ENCODE data around the gene SLC38A9.

The SLC38A9 gene

DNA sequence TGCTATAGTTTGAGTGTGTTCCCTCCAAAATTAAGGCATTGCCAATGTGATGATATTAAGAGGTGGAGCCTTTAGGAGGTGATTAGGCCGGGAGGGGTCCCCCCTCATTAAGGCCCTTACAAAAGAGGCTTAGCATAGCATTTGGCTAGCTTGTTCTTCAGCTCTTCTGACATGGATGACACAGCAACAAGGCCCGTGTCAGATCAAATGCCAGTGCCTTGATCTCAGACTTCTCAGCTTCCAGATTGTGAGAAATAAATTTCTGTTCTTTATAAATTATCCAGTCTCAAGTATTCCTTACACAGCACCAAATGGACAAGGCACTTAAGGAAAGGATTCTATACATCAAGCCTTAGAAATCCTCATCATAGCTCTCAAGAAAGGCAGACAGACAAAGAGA lies 31.8 kb downstream of the SLC38A9 start:
- no peak overlapping the region for H3K4me3 ChIP-seq (ENCODE audit: low read depth, low read length)
- DNase-seq (ENCODE audit: low read depth), result no peak
- TF ChIP-seq, protein P1, sequence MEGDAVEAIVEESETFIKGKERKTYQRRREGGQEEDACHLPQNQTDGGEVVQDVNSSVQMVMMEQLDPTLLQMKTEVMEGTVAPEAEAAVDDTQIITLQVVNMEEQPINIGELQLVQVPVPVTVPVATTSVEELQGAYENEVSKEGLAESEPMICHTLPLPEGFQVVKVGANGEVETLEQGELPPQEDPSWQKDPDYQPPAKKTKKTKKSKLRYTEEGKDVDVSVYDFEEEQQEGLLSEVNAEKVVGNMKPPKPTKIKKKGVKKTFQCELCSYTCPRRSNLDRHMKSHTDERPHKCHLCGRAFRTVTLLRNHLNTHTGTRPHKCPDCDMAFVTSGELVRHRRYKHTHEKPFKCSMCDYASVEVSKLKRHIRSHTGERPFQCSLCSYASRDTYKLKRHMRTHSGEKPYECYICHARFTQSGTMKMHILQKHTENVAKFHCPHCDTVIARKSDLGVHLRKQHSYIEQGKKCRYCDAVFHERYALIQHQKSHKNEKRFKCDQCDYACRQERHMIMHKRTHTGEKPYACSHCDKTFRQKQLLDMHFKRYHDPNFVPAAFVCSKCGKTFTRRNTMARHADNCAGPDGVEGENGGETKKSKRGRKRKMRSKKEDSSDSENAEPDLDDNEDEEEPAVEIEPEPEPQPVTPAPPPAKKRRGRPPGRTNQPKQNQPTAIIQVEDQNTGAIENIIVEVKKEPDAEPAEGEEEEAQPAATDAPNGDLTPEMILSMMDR (IDR thresholded peaks at IDR 0.05; ENCODE audit: insufficient read depth, low read depth, low read length, missing control alignments), result no peak

GRCh38 chr5:55679556-55679955 lies 32.6 kb downstream of the SLC38A9 start:
- TF ChIP-seq, protein P1 (IDR thresholded peaks at IDR 0.05; ENCODE audit: insufficient read depth, low read depth, low read length, missing control alignments), result no peak
- no peak for DNase-seq (ENCODE audit: low read depth)
- H3K4me3 ChIP-seq (ENCODE audit: low read depth, low read length), result no peak overlapping the region

GRCh38 chr5:55675119-55675518 lies 37.0 kb downstream of the SLC38A9 start:
- DNase-seq (ENCODE audit: low read depth), result no peak
- TF ChIP-seq, protein P1 (IDR thresholded peaks at IDR 0.05; ENCODE audit: insufficient read depth, low read depth, low read length, missing control alignments), result no peak
- no peak overlapping the region for H3K4me3 ChIP-seq (ENCODE audit: low read depth, low read length)

DNA sequence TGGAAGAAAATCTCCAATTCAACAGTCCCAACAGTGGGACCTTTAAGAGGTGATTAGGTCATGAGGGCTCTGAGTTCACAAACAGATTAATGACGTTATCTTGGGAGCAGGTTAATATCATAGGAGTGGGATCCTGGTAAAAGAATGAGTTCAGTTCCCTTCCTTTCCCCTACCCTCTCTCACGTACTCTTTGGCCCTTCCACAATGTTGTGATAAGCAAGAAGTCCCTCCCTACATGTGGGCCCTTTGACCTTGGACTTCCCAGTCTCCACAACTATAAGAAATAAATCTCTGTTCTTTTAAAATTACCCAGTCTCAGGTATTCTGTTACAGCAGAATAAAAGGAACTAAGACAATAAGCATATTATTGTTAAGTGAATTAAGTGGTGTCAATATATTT lies 37.8 kb downstream of the SLC38A9 start:
- H3K4me3 ChIP-seq (ENCODE audit: low read depth, low read length), result no peak overlapping the region
- TF ChIP-seq, protein P1 (IDR thresholded peaks at IDR 0.05; ENCODE audit: insufficient read depth, low read depth, low read length, missing control alignments), result no peak
- no peak for DNase-seq (ENCODE audit: low read depth)

- H3K4me3 ChIP-seq (ENCODE audit: low read depth, low read length), result no peak overlapping the region
- TF ChIP-seq, protein P1 (IDR thresholded peaks at IDR 0.05; ENCODE audit: insufficient read depth, low read depth, low read length, missing control alignments), result no peak
- no peak for DNase-seq (ENCODE audit: low read depth)
Observed at GRCh38 chr5:55672477-55672911, 39.6 kb downstream of the SLC38A9 start.

- no peak for DNase-seq (ENCODE audit: low read depth)
- TF ChIP-seq, protein P1 (IDR thresholded peaks at IDR 0.05; ENCODE audit: insufficient read depth, low read depth, low read length, missing control alignments), result no peak
- no peak overlapping the region for H3K4me3 ChIP-seq (ENCODE audit: low read depth, low read length)
Observed at GRCh38 chr5:55671975-55672374, 40.1 kb downstream of the SLC38A9 start.

GRCh38 chr5:55668356-55668755 lies 43.8 kb downstream of the SLC38A9 start:
- TF ChIP-seq, protein P1 (IDR thresholded peaks at IDR 0.05; ENCODE audit: insufficient read depth, low read depth, low read length, missing control alignments), result no peak
- DNase-seq (ENCODE audit: low read depth), result no peak
- H3K4me3 ChIP-seq (ENCODE audit: low read depth, low read length), result no peak overlapping the region

Measured in GM12865 (cell line).